ENCODE data around the gene RAB25. TPM values are rescaled to one million over a fixed set of nuclear protein-coding genes. Genes with fewer than 3 reads are reported as not detected.

RAB25 gene
- total and polyA plus RNA-seq, 8 donors: 36.7 to 267 (median 192) TPM

GRCh38 chr1:156081917-156082308 lies 21.0 kb downstream of the RAB25 start:
- H3K4me1 ChIP-seq: peaks cover 19 to 35% (median 25%) of the 10 kb centered on the region in 4 donors
- H3K36me3 ChIP-seq: no peaks in the 10 kb centered on the region
- H3K27ac ChIP-seq: peak overlapping the region in 3 of 5 donors; percentile 53 to 81 (median 77)
- TF ChIP-seq POLR2A (IDR thresholded peaks at IDR 0.05) (no peak), POLR2AphosphoS5 (IDR thresholded peaks at IDR 0.05) (no peak), CTCF (IDR thresholded peaks at IDR 0.05) (no peak), EP300 (IDR thresholded peaks at IDR 0.05) (no peak)
- DNase-seq: no peak
- 0 to 3% (median 2%) methylated on average over 6 to 10 of the region's 10 CpGs for WGBS, 5 donors
- intact Hi-C loops (cut with DNase I; ENCODE audit: low total_unique reads): no loop called here
- no peaks in the 10 kb centered on the region for H3K9me3 ChIP-seq
- H3K27me3 ChIP-seq: peaks cover 0 to 18% (median 0%) of the 10 kb centered on the region in 3 donors
- H3K4me3 ChIP-seq: peak overlapping the region; percentile 82 to 97 (median 86)

GRCh38 chr1:156082309-156083091 lies 21.5 kb downstream of the RAB25 start, which contains the start of gene MEX3A:
MEX3A (minus strand) TSS chr1:156082465; CDS start chr1:156081998, 467 bp downstream.
- intact Hi-C loops (cut with DNase I; ENCODE audit: low total_unique reads): no loop called here
- peaks cover 0 to 18% (median 0%) of the 10 kb centered on the region in 3 donors for H3K27me3 ChIP-seq
- peak within 1 kb of the TSS; percentile 82 to 97 (median 86) for H3K4me3 ChIP-seq
- TF ChIP-seq POLR2A (IDR thresholded peaks at IDR 0.05): no peak
- TF ChIP-seq POLR2AphosphoS5 (IDR thresholded peaks at IDR 0.05): no peak
- TF ChIP-seq CTCF (IDR thresholded peaks at IDR 0.05): no peak
- no peak for TF ChIP-seq EP300 (IDR thresholded peaks at IDR 0.05)
- H3K4me1 ChIP-seq: peaks cover 19 to 35% (median 24%) of the 10 kb centered on the region in 4 donors
- WGBS, 5 donors: 0 to 1% (median 0%) methylated on average over 49 to 62 of the region's 62 CpGs
- H3K9me3 ChIP-seq: no peaks in the 10 kb centered on the region
- DNase-seq: peak; percentile 69 to 95
- no peaks in the 10 kb centered on the region for H3K36me3 ChIP-seq
- H3K27ac ChIP-seq: peak within 1 kb of the TSS in 4 of 5 donors; percentile 44 to 81 (median 65)

GRCh38 chr1:156083800-156084790 lies 23.1 kb downstream of the RAB25 start:
- DNase-seq: no peak
- Histone ChIP-seq H3K4me1 (peaks cover 19 to 35% (median 24%) of the 10 kb centered on the region in 4 donors), H3K27me3 (peaks cover 0 to 18% (median 0%) of the 10 kb centered on the region in 3 donors), H3K4me3 (no peak overlapping the region), H3K27ac (no peak overlapping the region), H3K9me3 (no peaks in the 10 kb centered on the region), H3K36me3 (no peaks in the 10 kb centered on the region)
- intact Hi-C loops (cut with DNase I; ENCODE audit: low total_unique reads): no loop called here
- WGBS, 5 donors: 61 to 68% (median 63%) methylated on average over 7 of the region's 7 CpGs
- TF ChIP-seq POLR2A (IDR thresholded peaks at IDR 0.05) (no peak), EP300 (IDR thresholded peaks at IDR 0.05) (no peak), POLR2AphosphoS5 (IDR thresholded peaks at IDR 0.05) (no peak), CTCF (IDR thresholded peaks at IDR 0.05) (no peak)

GRCh38 chr1:156086256-156086662 lies 25.3 kb downstream of the RAB25 start:
- TF ChIP-seq POLR2AphosphoS5 (IDR thresholded peaks at IDR 0.05): no peak
- no peak for TF ChIP-seq EP300 (IDR thresholded peaks at IDR 0.05)
- no peak for TF ChIP-seq POLR2A (IDR thresholded peaks at IDR 0.05)
- TF ChIP-seq CTCF (IDR thresholded peaks at IDR 0.05): no peak
- Histone ChIP-seq H3K9me3 (no peaks in the 10 kb centered on the region), H3K36me3 (no peaks in the 10 kb centered on the region), H3K4me3 (no peak overlapping the region), H3K27ac (no peak overlapping the region), H3K27me3 (peaks cover 0 to 14% (median 0%) of the 10 kb centered on the region in 3 donors), H3K4me1 (peaks cover 17 to 41% (median 26%) of the 10 kb centered on the region in 4 donors)
- 5 to 30% (median 17%) methylated on average over 1 of the region's 1 CpG for WGBS, 5 donors
- intact Hi-C loops (cut with DNase I; ENCODE audit: low total_unique reads): no loop called here
- DNase-seq: peak in 1 of 2 donors; percentile 72
